Breast epithelium (tissue), 3 donors: ENCODE measurements around the gene C2orf81.

Experiments used
- POLR2A ChIP-seq: fragments of 450-650 bp; IDR thresholded peaks from one replicate; pipeline ENCODE4 v1.6.1; 2016; ENCODE audit warnings: antibody characterized with exemption, mild to moderate bottlenecking, moderate library complexity
- POLR2AphosphoS5 ChIP-seq, 3 donors: sonication (generic); formaldehyde crosslinking; IDR thresholded peaks; one replicate each; pipeline ENCODE4 v1.6.1; 2017; ENCODE audit warnings: antibody characterized with exemption in 3 of 3
- TF ChIP-seq, protein P1 (sequence below), 3 donors: fragments of 450-650 bp; IDR thresholded peaks; one replicate each; pipeline ENCODE4 v1.5.1; 2016 to 2017; ENCODE audit warnings: antibody characterized with exemption in 3 of 3, mild to moderate bottlenecking in 3 of 3, moderate library complexity in 3 of 3

- TF ChIP-seq POLR2A (no peak), POLR2AphosphoS5 (IDR thresholded peaks at IDR 0.05) (no peak)
- TF ChIP-seq, protein P1, sequence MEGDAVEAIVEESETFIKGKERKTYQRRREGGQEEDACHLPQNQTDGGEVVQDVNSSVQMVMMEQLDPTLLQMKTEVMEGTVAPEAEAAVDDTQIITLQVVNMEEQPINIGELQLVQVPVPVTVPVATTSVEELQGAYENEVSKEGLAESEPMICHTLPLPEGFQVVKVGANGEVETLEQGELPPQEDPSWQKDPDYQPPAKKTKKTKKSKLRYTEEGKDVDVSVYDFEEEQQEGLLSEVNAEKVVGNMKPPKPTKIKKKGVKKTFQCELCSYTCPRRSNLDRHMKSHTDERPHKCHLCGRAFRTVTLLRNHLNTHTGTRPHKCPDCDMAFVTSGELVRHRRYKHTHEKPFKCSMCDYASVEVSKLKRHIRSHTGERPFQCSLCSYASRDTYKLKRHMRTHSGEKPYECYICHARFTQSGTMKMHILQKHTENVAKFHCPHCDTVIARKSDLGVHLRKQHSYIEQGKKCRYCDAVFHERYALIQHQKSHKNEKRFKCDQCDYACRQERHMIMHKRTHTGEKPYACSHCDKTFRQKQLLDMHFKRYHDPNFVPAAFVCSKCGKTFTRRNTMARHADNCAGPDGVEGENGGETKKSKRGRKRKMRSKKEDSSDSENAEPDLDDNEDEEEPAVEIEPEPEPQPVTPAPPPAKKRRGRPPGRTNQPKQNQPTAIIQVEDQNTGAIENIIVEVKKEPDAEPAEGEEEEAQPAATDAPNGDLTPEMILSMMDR (IDR thresholded peaks at IDR 0.05) = no peak
Observed at GRCh38 chr2:74425523-74425922, 4.1 kb upstream of the C2orf81 start.
